ENCODE data around the gene PADI2. TPM values are rescaled to one million over a fixed set of nuclear protein-coding genes. Genes with fewer than 3 reads are reported as not detected.

Gene PADI2
- total RNA-seq, 4 donors from 2014 or later = 2.4 to 12.2 (median 6.3) TPM

GRCh38 chr1:17028662-17029188, 90.5 kb downstream of the PADI2 start:
- no peak for DNase-seq (ENCODE audit: low spot score in 2 of 2)
- no peak for TF ChIP-seq CTCF (IDR thresholded peaks at IDR 0.05)
- TF ChIP-seq POLR2A (IDR thresholded peaks at IDR 0.05) = no peak
- TF ChIP-seq EP300 (IDR thresholded peaks at IDR 0.05) = no peak
- H3K4me1 ChIP-seq = peaks cover 0 to 19% (median 0%) of the 10 kb centered on the region in 4 donors
- no peaks in the 10 kb centered on the region for H3K9me3 ChIP-seq
- peaks cover 0 to 67% (median 26%) of the 10 kb centered on the region in 3 donors for H3K36me3 ChIP-seq
- H3K27me3 ChIP-seq = no peaks in the 10 kb centered on the region
- no peak overlapping the region for H3K4me3 ChIP-seq
- 66 to 69% methylated on average over 5 of the region's 5 CpGs for WGBS, 2 donors
- no peak overlapping the region for H3K27ac ChIP-seq

GRCh38 chr1:17027900-17028299, 91.4 kb downstream of the PADI2 start:
- no peak for DNase-seq (ENCODE audit: low spot score in 2 of 2)
- 44% methylated on average over 2 of the region's 2 CpGs for WGBS, 2 donors
- no peak overlapping the region for H3K4me3 ChIP-seq
- H3K9me3 ChIP-seq = no peaks in the 10 kb centered on the region
- peaks cover 0 to 72% (median 20%) of the 10 kb centered on the region in 3 donors for H3K36me3 ChIP-seq
- peak overlapping the region in 1 of 4 donors; percentile 23 for H3K27ac ChIP-seq
- peaks cover 0 to 19% (median 0%) of the 10 kb centered on the region in 4 donors for H3K4me1 ChIP-seq
- TF ChIP-seq EP300 (IDR thresholded peaks at IDR 0.05) (no peak), CTCF (IDR thresholded peaks at IDR 0.05) (no peak), POLR2A (IDR thresholded peaks at IDR 0.05) (no peak)
- H3K27me3 ChIP-seq = no peaks in the 10 kb centered on the region

GRCh38 chr1:17027403-17027802, 91.8 kb downstream of the PADI2 start:
- no peaks in the 10 kb centered on the region for H3K27me3 ChIP-seq
- TF ChIP-seq EP300 (IDR thresholded peaks at IDR 0.05) (peak in 1 of 2 donors; percentile 32), POLR2A (IDR thresholded peaks at IDR 0.05) (no peak), CTCF (IDR thresholded peaks at IDR 0.05) (no peak)
- WGBS, 2 donors = 47 to 57% methylated on average over 5 of the region's 5 CpGs
- H3K4me1 ChIP-seq = peaks cover 0 to 19% (median 0%) of the 10 kb centered on the region in 4 donors
- H3K36me3 ChIP-seq = peaks cover 0 to 72% (median 20%) of the 10 kb centered on the region in 3 donors
- no peaks in the 10 kb centered on the region for H3K9me3 ChIP-seq
- peak in 1 of 2 donors; percentile 25 for DNase-seq (ENCODE audit: low spot score in 2 of 2)
- no peak overlapping the region for H3K4me3 ChIP-seq
- H3K27ac ChIP-seq = peak overlapping the region in 1 of 4 donors; percentile 23

GRCh38 chr1:17024721-17025120, 94.5 kb downstream of the PADI2 start:
- H3K4me1 ChIP-seq = peaks cover 0 to 19% (median 0%) of the 10 kb centered on the region in 4 donors
- H3K27me3 ChIP-seq = no peaks in the 10 kb centered on the region
- no peak overlapping the region for H3K4me3 ChIP-seq
- TF ChIP-seq POLR2A (IDR thresholded peaks at IDR 0.05) = no peak
- TF ChIP-seq EP300 (IDR thresholded peaks at IDR 0.05) = no peak
- no peak for TF ChIP-seq CTCF (IDR thresholded peaks at IDR 0.05)
- no peak overlapping the region for H3K27ac ChIP-seq
- 80 to 86% methylated on average over 1 of the region's 1 CpG for WGBS, 2 donors
- peaks cover 0 to 91% (median 42%) of the 10 kb centered on the region in 3 donors for H3K36me3 ChIP-seq
- no peak for DNase-seq (ENCODE audit: low spot score in 2 of 2)
- no peaks in the 10 kb centered on the region for H3K9me3 ChIP-seq

GRCh38 chr1:17023573-17023972, 95.7 kb downstream of the PADI2 start:
- no peak for DNase-seq (ENCODE audit: low spot score in 2 of 2)
- peaks cover 0 to 97% (median 50%) of the 10 kb centered on the region in 3 donors for H3K36me3 ChIP-seq
- no peak for TF ChIP-seq POLR2A (IDR thresholded peaks at IDR 0.05)
- no peak for TF ChIP-seq EP300 (IDR thresholded peaks at IDR 0.05)
- no peak for TF ChIP-seq CTCF (IDR thresholded peaks at IDR 0.05)

More at GRCh38 chr1:17023573-17023972, 95.7 kb downstream of the PADI2 start:
- H3K27me3 ChIP-seq = no peaks in the 10 kb centered on the region
- peaks cover 0 to 16% (median 0%) of the 10 kb centered on the region in 4 donors for H3K4me1 ChIP-seq
- H3K27ac ChIP-seq = no peak overlapping the region
- H3K4me3 ChIP-seq = no peak overlapping the region
- 63 to 72% methylated on average over 3 of the region's 3 CpGs for WGBS, 2 donors
- H3K9me3 ChIP-seq = no peaks in the 10 kb centered on the region

Measured in tibial nerve (tissue), 4 donors.